Liver (tissue), 9 donors: ENCODE measurements around the gene OAS1. TPM values are rescaled to one million over a fixed set of nuclear protein-coding genes. Genes with fewer than 3 reads are reported as not detected.

ENCODE experiments used
- DNase-seq: peaks from one replicate; pipeline ENCODE4 v3.0.0-alpha.2; 2017; ENCODE audit warnings: low spot score
- H3K27ac ChIP-seq, 2 donors: one replicate each; pipeline ENCODE4 v1.7.0; 2013; ENCODE audit warnings: inconsistent platforms in 2 of 2, low read length in 2 of 2, control low read depth in 1 of 2, low read depth in 1 of 2, mild to moderate bottlenecking in 1 of 2
- H3K27me3 ChIP-seq, 4 donors: one replicate each; pipeline versions ENCODE4 v1.6.1 to v1.7.0; 2013; ENCODE audit warnings: low read length in 3 of 4, inconsistent platforms in 1 of 4, mild to moderate bottlenecking in 1 of 4, moderate library complexity in 1 of 4; ENCODE audit not compliant: control insufficient read depth in 4 of 4, insufficient read depth in 4 of 4
- H3K36me3 ChIP-seq, 4 donors: one replicate each; pipeline versions ENCODE4 v1.6.1 to v1.7.0; 2013; ENCODE audit warnings: low read length in 3 of 4, mild to moderate bottlenecking in 3 of 4, low read depth in 1 of 4, moderate library complexity in 1 of 4; ENCODE audit not compliant: control insufficient read depth in 4 of 4, insufficient read depth in 3 of 4
- H3K4me1 ChIP-seq, 4 donors: one replicate each; pipeline versions ENCODE4 v1.6.1 to v1.7.0; 2013; ENCODE audit warnings: low read length in 3 of 4, mild to moderate bottlenecking in 3 of 4, moderate library complexity in 1 of 4; ENCODE audit not compliant: control insufficient read depth in 4 of 4, insufficient read depth in 4 of 4
- H3K4me3 ChIP-seq, 3 donors: one replicate each; pipeline versions ENCODE4 v1.6.1 to v1.7.0; 2013; ENCODE audit warnings: low read length in 3 of 3, control low read depth in 1 of 3, low read depth in 1 of 3, mild to moderate bottlenecking in 1 of 3
- H3K9ac ChIP-seq, 2 donors: one replicate each; pipeline ENCODE4 v1.7.0; 2013; ENCODE audit warnings: low read length in 2 of 2, mild to moderate bottlenecking in 2 of 2, moderate library complexity in 2 of 2, control low read depth in 1 of 2, low read depth in 1 of 2
- H3K9me3 ChIP-seq, 4 donors: one replicate each; pipeline versions ENCODE4 v1.6.1 to v1.7.0; 2013; ENCODE audit warnings: low read length in 3 of 4; ENCODE audit not compliant: control insufficient read depth in 4 of 4
- ATF3 ChIP-seq: IDR thresholded peaks from 2 replicates; pipeline ENCODE4 v1.6.1; 2016; ENCODE audit warnings: antibody characterized with exemption
- CTCF ChIP-seq: fragments of 150-350 bp; IDR thresholded peaks from 2 replicates; pipeline ENCODE4 v1.5.1; 2017; ENCODE audit warnings: improper control_type of control experiment, low read depth, low read length; ENCODE audit not compliant: missing input control
- EGR1 ChIP-seq, 2 donors: IDR thresholded peaks; 2 replicates each; pipeline ENCODE4 v1.6.1; 2016 to 2018; ENCODE audit warnings: antibody characterized with exemption in 2 of 2, low read depth in 2 of 2
- FOXA1 ChIP-seq: IDR thresholded peaks from 2 replicates; pipeline ENCODE4 v1.6.1; 2016; ENCODE audit warnings: antibody characterized with exemption
- FOXA2 ChIP-seq: IDR thresholded peaks from 2 replicates; pipeline ENCODE4 v1.6.1; 2016; ENCODE audit warnings: antibody characterized with exemption
- GABPA ChIP-seq, 2 donors: IDR thresholded peaks in 1 of 2; conservative IDR thresholded peaks in 1 of 2; 2 replicates each; pipeline ENCODE4 v1.6.1; 2016; ENCODE audit warnings: antibody characterized with exemption in 2 of 2, mild to moderate bottlenecking in 1 of 2, moderate library complexity in 1 of 2
- HNF4A ChIP-seq, 2 donors: conservative IDR thresholded peaks; 2 replicates each; pipeline ENCODE4 v1.6.1; 2016; ENCODE audit warnings: antibody characterized with exemption in 2 of 2, mild to moderate bottlenecking in 2 of 2
- JUND ChIP-seq, 2 donors: IDR thresholded peaks; 2 replicates each; pipeline ENCODE4 v1.6.1; 2016; ENCODE audit warnings: antibody characterized with exemption in 2 of 2
- NR2F2 ChIP-seq: IDR thresholded peaks from 2 replicates; pipeline ENCODE4 v1.6.1; 2016; ENCODE audit warnings: antibody characterized with exemption
- RAD21 ChIP-seq, 2 donors: IDR thresholded peaks; 2 replicates each; pipeline ENCODE4 v1.6.1; 2016; ENCODE audit warnings: antibody characterized with exemption in 2 of 2, mild to moderate bottlenecking in 2 of 2
- REST ChIP-seq: IDR thresholded peaks from 2 replicates; pipeline ENCODE4 v1.6.1; 2016; ENCODE audit warnings: antibody characterized with exemption, mild to moderate bottlenecking
- RXRA ChIP-seq, 2 donors: IDR thresholded peaks; 2 replicates each; pipeline ENCODE4 v1.6.1; 2017 to 2018; ENCODE audit warnings: antibody characterized with exemption in 2 of 2, mild to moderate bottlenecking in 1 of 2
- SP1 ChIP-seq: IDR thresholded peaks from 2 replicates; pipeline ENCODE4 v1.6.1; 2018; ENCODE audit warnings: antibody characterized with exemption, mild to moderate bottlenecking
- TAF1 ChIP-seq: conservative IDR thresholded peaks from 2 replicates; pipeline ENCODE4 v1.6.1; 2016; ENCODE audit warnings: antibody characterized with exemption, mild to moderate bottlenecking
- WGBS: extraction: QIAGEN DNeasy Blood & Tissue Kit; methylation state at CpG from one replicate; pipeline ENCODE4 v1.1.7; 2013; 5-methylcytosine and 5-hydroxymethylcytosine counted together
- polyA plus RNA-seq, 2 donors: library from polyadenylated mRNA; stranded (reverse) in 1 of 2; unstranded in 1 of 2; fragments of 200-250 nt in 1 of 2; fragments of >200 nt in 1 of 2; fragmentation: Nextera tagmentation in 1 of 2; extraction: Ambion mirVana in 1 of 2; gene quantifications; one replicate each; pipeline versions ENCODE4 v1.2.1 to v1.2.3, GENCODE V29; 2013 to 2015
- total RNA-seq, 2 donors: library from RNA; depleted of rRNA; stranded (reverse); fragments of >200 nt; gene quantifications; one replicate each; pipeline ENCODE4 v1.2.3, GENCODE V29; 2014
- TF ChIP-seq, protein P1 (sequence below): IDR thresholded peaks from 2 replicates; pipeline ENCODE4 v1.6.1; 2016; ENCODE audit warnings: antibody characterized with exemption
- donor health status: healthy.
- donor health status: healthy.
- donor health status: healthy.
- donor health status: healthy.
- donor health status: healthy.

OAS1 gene
- total and polyA plus RNA-seq, 4 donors = 20.5 to 26.0 (median 23.4) TPM

GRCh38 chr12:112908548-112908947 lies 1.8 kb downstream of the OAS1 start:
- TF ChIP-seq ATF3 = no peak
- TF ChIP-seq RXRA (IDR thresholded peaks at IDR 0.05) = peak in 1 of 2 donors; percentile 17
- no peak for TF ChIP-seq NR2F2
- TF ChIP-seq, protein P1, sequence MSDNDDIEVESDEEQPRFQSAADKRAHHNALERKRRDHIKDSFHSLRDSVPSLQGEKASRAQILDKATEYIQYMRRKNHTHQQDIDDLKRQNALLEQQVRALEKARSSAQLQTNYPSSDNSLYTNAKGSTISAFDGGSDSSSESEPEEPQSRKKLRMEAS = peak; percentile 44
- peak in 1 of 2 donors; percentile 15 for TF ChIP-seq EGR1 (IDR thresholded peaks at IDR 0.05; ENCODE audit: low read depth in 2 of 2)
- no peak for TF ChIP-seq RAD21 (IDR thresholded peaks at IDR 0.05)
- TF ChIP-seq TAF1 = no peak
- no peak for TF ChIP-seq FOXA1
- TF ChIP-seq HNF4A (conservative IDR thresholded peaks at IDR 0.05) = peak in 1 of 2 donors; percentile 28
- DNase-seq = no peak
- Histone ChIP-seq H3K27ac (peak overlapping the region; percentile 6 to 92), H3K4me3 (peak overlapping the region; percentile 61 to 91 (median 63)), H3K27me3 (no peaks in the 10 kb centered on the region), H3K9ac (peak overlapping the region in 1 of 2 donors; percentile 21), H3K4me1 (peaks cover 5 to 35% (median 33%) of the 10 kb centered on the region in 4 donors), H3K9me3 (peaks cover 0 to 2% (median 0%) of the 10 kb centered on the region in 4 donors), H3K36me3 (peaks cover 4 to 18% (median 16%) of the 10 kb centered on the region in 4 donors)
- 24% methylated on average over 12 of the region's 12 CpGs for WGBS

DNA sequence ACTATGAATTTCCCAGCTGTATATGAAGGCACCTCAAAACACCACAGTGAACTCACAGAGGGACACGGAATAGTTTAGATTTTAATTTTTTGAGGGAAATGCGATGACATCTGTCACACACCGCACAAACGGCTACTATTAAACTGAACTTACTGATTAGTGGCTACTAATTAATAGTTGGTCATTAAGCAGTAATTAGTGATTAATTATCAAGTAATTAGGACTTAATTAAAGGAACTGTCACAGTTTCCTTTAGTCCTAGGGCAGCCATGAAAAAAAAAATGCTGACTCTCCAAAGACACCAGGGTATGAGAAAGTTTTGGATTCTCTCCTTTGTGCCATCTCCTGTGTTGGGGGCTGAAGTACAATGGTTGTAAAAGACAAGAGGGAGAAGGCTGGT lies 2.9 kb downstream of the OAS1 start:
- Histone ChIP-seq H3K4me3 (no peak overlapping the region), H3K9me3 (peaks cover 0 to 2% (median 0%) of the 10 kb centered on the region in 4 donors)
- WGBS = 98% methylated on average over 4 of the region's 4 CpGs

More for the DNA sequence above, 2.9 kb downstream of the OAS1 start:
- Histone ChIP-seq H3K36me3 (peaks cover 4 to 18% (median 16%) of the 10 kb centered on the region in 4 donors), H3K9ac (no peak overlapping the region), H3K27ac (no peak overlapping the region), H3K4me1 (peaks cover 5 to 35% (median 33%) of the 10 kb centered on the region in 4 donors), H3K27me3 (no peaks in the 10 kb centered on the region)
- DNase-seq = no peak
- TF ChIP-seq TAF1 (no peak), RXRA (IDR thresholded peaks at IDR 0.05) (no peak), CTCF (no peak), SP1 (no peak), FOXA2 (no peak), REST (no peak), EGR1 (IDR thresholded peaks at IDR 0.05; ENCODE audit: low read depth in 2 of 2) (no peak), JUND (IDR thresholded peaks at IDR 0.05) (no peak), GABPA (IDR thresholded peaks at IDR 0.05 in 1 of 2, conservative IDR thresholded peaks at IDR 0.05 in 1 of 2) (no peak), RAD21 (IDR thresholded peaks at IDR 0.05) (no peak), ATF3 (no peak)
- TF ChIP-seq, protein P1 = no peak
